Panc1 (cell line): ENCODE data around the gene NPAS3. TPM values are rescaled to one million over a fixed set of nuclear protein-coding genes. Genes with fewer than 3 reads are reported as not detected.

Source experiments
- ATAC-seq: fragments of 200-7000 bp; cut with Tn5 transposase; 2 replicates; pipeline ENCODE4 v1.9.1; 2020; ENCODE audit warnings: mild to moderate bottlenecking, moderate library complexity
- BruUV-seq: library from RNA; stranded (reverse); fragments of 400-500 nt; replicated peaks from 2 replicates; lab custom pipeline; 2021; lab: Mats Ljungman, UMichigan
- CTCF ChIA-PET: fragments of 300-600 bp; sonication (Branson Sonifier 250); formaldehyde crosslinking; loops from one replicate; lab custom pipeline; 2022; ENCODE audit warnings: antibody characterized with exemption; lab: Charles Lee
- POLR2A ChIA-PET: fragments of 300-600 bp; sonication (Branson Sonifier 250); formaldehyde crosslinking; loops from one replicate; lab custom pipeline; 2022; ENCODE audit warnings: antibody characterized with exemption; lab: Charles Lee
- DNase-seq: peaks from one replicate; pipeline ENCODE4 v3.0.0-alpha.2; 2010; ENCODE audit warnings: low read depth, low spot score
- H3K27ac ChIP-seq: 2 replicates; pipeline ENCODE4 v1.5.1; 2011; ENCODE audit warnings: mild to moderate bottlenecking, low read length, inconsistent platforms
- H3K27me3 ChIP-seq: fragments of 200-500 bp; sonication (Bioruptor generic); 2 replicates; pipeline ENCODE4 v1.6.0; 2014; ENCODE audit warnings: low read length, inconsistent platforms; ENCODE audit not compliant: control insufficient read depth, insufficient read depth
- H3K36me3 ChIP-seq: fragments of 200-500 bp; sonication (Bioruptor generic); 2 replicates; pipeline ENCODE4 v1.5.1; 2014; ENCODE audit warnings: inconsistent platforms, mild to moderate bottlenecking, low read length, moderate library complexity; ENCODE audit not compliant: control insufficient read depth, insufficient read depth
- H3K4me1 ChIP-seq: 2 replicates; pipeline ENCODE4 v1.5.1; 2011; ENCODE audit warnings: inconsistent platforms, mild to moderate bottlenecking, low read length, moderate library complexity; ENCODE audit not compliant: control insufficient read depth, insufficient read depth
- H3K4me3 ChIP-seq, 2 experiments: 2 replicates each; pipeline ENCODE4 v1.5.1; 2011 to 2012; ENCODE audit warnings: low read depth in 2 of 2, low read length in 2 of 2, mild to moderate bottlenecking in 2 of 2, inconsistent platforms in 1 of 2, moderate library complexity in 1 of 2
- H3K9me3 ChIP-seq: fragments of 200-500 bp; sonication (Bioruptor generic); 2 replicates; pipeline ENCODE4 v1.5.1; 2014; ENCODE audit warnings: low read depth, mild to moderate bottlenecking, inconsistent platforms, low read length, moderate library complexity; ENCODE audit not compliant: control insufficient read depth, insufficient read depth
- POLR2AphosphoS5 ChIP-seq: IDR thresholded peaks from 2 replicates; pipeline ENCODE4 v1.6.1; 2012; ENCODE audit warnings: mild to moderate bottlenecking, low read depth, low read length, moderate library complexity
- SIN3A ChIP-seq: IDR thresholded peaks from 2 replicates; pipeline ENCODE4 v1.6.1; 2012; ENCODE audit warnings: low read depth, mild to moderate bottlenecking, low read length, moderate library complexity, borderline replicate concordance; ENCODE audit not compliant: insufficient read depth
- TCF7L2 ChIP-seq: IDR thresholded peaks from 2 replicates; pipeline ENCODE4 v1.6.1; 2011; ENCODE audit warnings: mild to moderate bottlenecking, low read depth, low read length, inconsistent platforms
- in situ Hi-C: cut with HindIII; loops from 2 replicates; pipeline ENCODE4 v1.10.0; 2016; ENCODE audit warnings: low sequenced_read_pairs, low pct_unique_long_range_greater_than_20kb
- intact Hi-C: fragments of 100-400 bp; cut with micrococcal nuclease; formaldehyde crosslinking; loops from one replicate; pipeline ENCODE4 v1.10.0; 2022; ENCODE audit not compliant: unreplicated experiment
- total RNA-seq: library from RNA; stranded (reverse); gene quantifications from one replicate; pipeline ENCODE4 v1.2.1, GENCODE V29; 2021; ENCODE audit not compliant: unreplicated experiment
- TF ChIP-seq, protein P1 (sequence below), 2 experiments: IDR thresholded peaks; 2 replicates each; pipeline ENCODE4 v1.6.1; 2011 to 2012; ENCODE audit warnings: low read depth in 2 of 2, control low read depth in 1 of 2, low read length in 1 of 2, mild to moderate bottlenecking in 1 of 2, moderate library complexity in 1 of 2; ENCODE audit not compliant: insufficient read depth in 1 of 2
- TF ChIP-seq, protein P2 (sequence below): fragments of 450-650 bp; IDR thresholded peaks from 2 replicates; pipeline ENCODE4 v1.5.1; 2017; ENCODE audit warnings: mild to moderate bottlenecking

The NPAS3 gene
- total RNA-seq, 1 experiment from 2014 or later = 0.23 TPM

DNA sequence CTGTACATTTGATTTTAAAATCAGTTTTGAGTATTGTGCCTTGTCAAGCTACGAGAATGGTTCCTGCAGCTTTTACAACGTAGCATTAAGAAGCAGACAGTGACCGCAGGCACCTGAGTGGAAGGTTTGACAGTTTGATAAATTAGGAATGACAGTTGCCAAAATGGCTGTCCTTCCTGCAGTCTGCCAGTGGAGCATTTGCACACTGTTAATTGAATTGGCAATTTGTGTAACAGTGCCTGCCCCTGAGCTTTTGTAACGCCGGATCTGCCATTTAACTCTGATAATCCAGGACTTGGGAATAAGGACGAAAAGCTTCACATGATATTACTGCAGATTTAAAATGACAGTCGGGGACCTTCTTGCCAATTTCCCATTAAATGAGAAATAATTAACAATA, 385.3 kb downstream of the NPAS3 start:
- Histone ChIP-seq H3K9me3 (no peaks in the 10 kb centered on the region), H3K36me3 (no peaks in the 10 kb centered on the region), H3K4me1 (no peaks in the 10 kb centered on the region), H3K27ac (no peak overlapping the region), H3K4me3 (no peak overlapping the region), H3K27me3 (no peaks in the 10 kb centered on the region)
- ChIA-PET CTCF (no interaction called here), POLR2A (no interaction called here)
- ATAC-seq = no peak
- in situ Hi-C loops = no loop called here
- BruUV-seq = no TSS peak
- DNase-seq = no peak
- TF ChIP-seq, protein P1, sequence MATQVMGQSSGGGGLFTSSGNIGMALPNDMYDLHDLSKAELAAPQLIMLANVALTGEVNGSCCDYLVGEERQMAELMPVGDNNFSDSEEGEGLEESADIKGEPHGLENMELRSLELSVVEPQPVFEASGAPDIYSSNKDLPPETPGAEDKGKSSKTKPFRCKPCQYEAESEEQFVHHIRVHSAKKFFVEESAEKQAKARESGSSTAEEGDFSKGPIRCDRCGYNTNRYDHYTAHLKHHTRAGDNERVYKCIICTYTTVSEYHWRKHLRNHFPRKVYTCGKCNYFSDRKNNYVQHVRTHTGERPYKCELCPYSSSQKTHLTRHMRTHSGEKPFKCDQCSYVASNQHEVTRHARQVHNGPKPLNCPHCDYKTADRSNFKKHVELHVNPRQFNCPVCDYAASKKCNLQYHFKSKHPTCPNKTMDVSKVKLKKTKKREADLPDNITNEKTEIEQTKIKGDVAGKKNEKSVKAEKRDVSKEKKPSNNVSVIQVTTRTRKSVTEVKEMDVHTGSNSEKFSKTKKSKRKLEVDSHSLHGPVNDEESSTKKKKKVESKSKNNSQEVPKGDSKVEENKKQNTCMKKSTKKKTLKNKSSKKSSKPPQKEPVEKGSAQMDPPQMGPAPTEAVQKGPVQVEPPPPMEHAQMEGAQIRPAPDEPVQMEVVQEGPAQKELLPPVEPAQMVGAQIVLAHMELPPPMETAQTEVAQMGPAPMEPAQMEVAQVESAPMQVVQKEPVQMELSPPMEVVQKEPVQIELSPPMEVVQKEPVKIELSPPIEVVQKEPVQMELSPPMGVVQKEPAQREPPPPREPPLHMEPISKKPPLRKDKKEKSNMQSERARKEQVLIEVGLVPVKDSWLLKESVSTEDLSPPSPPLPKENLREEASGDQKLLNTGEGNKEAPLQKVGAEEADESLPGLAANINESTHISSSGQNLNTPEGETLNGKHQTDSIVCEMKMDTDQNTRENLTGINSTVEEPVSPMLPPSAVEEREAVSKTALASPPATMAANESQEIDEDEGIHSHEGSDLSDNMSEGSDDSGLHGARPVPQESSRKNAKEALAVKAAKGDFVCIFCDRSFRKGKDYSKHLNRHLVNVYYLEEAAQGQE (IDR thresholded peaks at IDR 0.05; ENCODE audit: insufficient read depth in 1 of 2, low read depth in 2 of 2, low read length in 1 of 2) = no peak
- intact Hi-C loops = no loop called here

DNA sequence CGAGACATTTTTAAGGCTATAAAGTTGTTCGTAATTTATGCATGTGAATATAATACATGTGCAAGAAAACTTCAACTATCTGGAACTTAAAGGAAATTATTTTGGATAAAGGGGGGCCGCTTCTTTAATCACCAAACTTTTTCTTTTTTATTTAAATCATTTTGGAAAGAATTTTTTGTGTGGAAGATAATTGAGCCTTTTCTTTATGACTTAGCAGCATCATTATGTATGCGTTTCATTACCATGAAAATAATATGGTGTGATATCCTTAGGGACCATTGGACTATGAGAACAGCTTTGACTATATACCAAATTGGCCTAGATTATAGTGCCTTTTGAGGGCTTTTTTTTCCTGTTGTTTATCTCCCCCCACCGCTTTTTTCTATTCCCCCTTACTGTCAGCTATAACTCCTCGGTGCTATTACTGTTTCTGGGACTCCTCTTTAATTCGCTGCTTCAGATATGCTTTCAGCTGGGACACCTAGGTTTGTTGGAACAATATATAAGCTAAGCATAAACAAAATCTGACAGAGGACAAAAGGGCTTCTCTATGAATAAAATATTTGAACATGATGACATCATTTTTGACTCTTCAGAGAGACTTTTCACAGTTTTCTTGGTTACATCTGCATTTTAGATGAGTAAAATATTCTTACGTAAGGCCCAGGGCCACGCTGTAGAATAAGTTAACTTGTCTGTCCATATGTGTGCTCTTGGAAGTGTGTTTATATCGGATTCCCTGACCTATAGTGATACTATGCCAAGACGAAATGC, 392.7 kb downstream of the NPAS3 start:
- Histone ChIP-seq H3K4me3 (no peak overlapping the region), H3K4me1 (no peaks in the 10 kb centered on the region), H3K36me3 (no peaks in the 10 kb centered on the region), H3K27me3 (no peaks in the 10 kb centered on the region), H3K9me3 (no peaks in the 10 kb centered on the region), H3K27ac (no peak overlapping the region)
- intact Hi-C loops (no loop called here), in situ Hi-C loops (no loop called here)
- ChIA-PET CTCF (no interaction called here), POLR2A (no interaction called here)
- no TSS peak for BruUV-seq
- no peak for TF ChIP-seq POLR2AphosphoS5
- no peak for TF ChIP-seq TCF7L2
- TF ChIP-seq SIN3A = no peak
- TF ChIP-seq, protein P2, sequence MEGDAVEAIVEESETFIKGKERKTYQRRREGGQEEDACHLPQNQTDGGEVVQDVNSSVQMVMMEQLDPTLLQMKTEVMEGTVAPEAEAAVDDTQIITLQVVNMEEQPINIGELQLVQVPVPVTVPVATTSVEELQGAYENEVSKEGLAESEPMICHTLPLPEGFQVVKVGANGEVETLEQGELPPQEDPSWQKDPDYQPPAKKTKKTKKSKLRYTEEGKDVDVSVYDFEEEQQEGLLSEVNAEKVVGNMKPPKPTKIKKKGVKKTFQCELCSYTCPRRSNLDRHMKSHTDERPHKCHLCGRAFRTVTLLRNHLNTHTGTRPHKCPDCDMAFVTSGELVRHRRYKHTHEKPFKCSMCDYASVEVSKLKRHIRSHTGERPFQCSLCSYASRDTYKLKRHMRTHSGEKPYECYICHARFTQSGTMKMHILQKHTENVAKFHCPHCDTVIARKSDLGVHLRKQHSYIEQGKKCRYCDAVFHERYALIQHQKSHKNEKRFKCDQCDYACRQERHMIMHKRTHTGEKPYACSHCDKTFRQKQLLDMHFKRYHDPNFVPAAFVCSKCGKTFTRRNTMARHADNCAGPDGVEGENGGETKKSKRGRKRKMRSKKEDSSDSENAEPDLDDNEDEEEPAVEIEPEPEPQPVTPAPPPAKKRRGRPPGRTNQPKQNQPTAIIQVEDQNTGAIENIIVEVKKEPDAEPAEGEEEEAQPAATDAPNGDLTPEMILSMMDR = no peak
- DNase-seq (no peak), ATAC-seq (no peak)

DNA sequence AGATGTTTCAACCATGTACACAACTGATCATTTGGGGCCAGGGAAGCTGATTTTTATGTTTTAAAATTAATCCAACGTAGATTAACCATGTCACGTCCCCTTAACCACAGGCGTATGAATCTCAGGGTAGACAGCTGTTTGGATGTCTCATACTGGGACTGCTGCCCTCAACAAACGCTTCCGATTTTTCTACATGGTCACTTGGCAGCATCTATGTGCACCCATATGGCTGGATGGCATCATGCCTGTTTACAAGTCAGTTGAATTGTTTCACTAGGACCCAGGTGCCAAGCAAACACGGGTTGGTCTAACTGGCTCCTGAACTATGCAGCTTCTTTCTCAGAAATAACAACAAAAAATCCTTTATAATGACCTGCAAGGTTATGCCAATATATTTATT, 393.8 kb downstream of the NPAS3 start:
- DNase-seq = no peak
- ATAC-seq = no peak
- no peaks in the 10 kb centered on the region for H3K27me3 ChIP-seq
- H3K4me3 ChIP-seq = no peak overlapping the region
- CTCF ChIA-PET = no interaction called here
- TF ChIP-seq, protein P1 (IDR thresholded peaks at IDR 0.05; ENCODE audit: insufficient read depth in 1 of 2, low read depth in 2 of 2, low read length in 1 of 2) = no peak
- TF ChIP-seq, protein P2 = no peak
- TF ChIP-seq SIN3A = no peak
- TF ChIP-seq TCF7L2 = no peak
- TF ChIP-seq POLR2AphosphoS5 = no peak
- no peaks in the 10 kb centered on the region for H3K36me3 ChIP-seq
- no peaks in the 10 kb centered on the region for H3K4me1 ChIP-seq
- H3K9me3 ChIP-seq = no peaks in the 10 kb centered on the region
- POLR2A ChIA-PET = no interaction called here
- no TSS peak for BruUV-seq
- intact Hi-C loops = no loop called here
- in situ Hi-C loops = no loop called here
- H3K27ac ChIP-seq = no peak overlapping the region
